Smooth muscle cell (in vitro differentiated cells): ENCODE results near the gene UBE2I. TPM values are rescaled to one million over a fixed set of nuclear protein-coding genes. Genes with fewer than 3 reads are reported as not detected.

Source experiments
- DNase-seq: peaks from one replicate; lab custom pipeline; 2025; ENCODE audit not compliant: unreplicated experiment; lab: John Stamatoyannopoulos, UW
- H2AFZ ChIP-seq: fragments of 200-600 bp; sonication (generic); 2 replicates; pipeline ENCODE4 v1.6.0; 2016; ENCODE audit warnings: antibody characterized with exemption, low read depth, mild to moderate bottlenecking
- H3F3A ChIP-seq: fragments of 200-600 bp; sonication (generic); 2 replicates; pipeline ENCODE4 v1.6.0; 2017; ENCODE audit warnings: antibody characterized with exemption, low read depth
- H3K27ac ChIP-seq: fragments of 200-600 bp; sonication (generic); 2 replicates; pipeline ENCODE4 v1.5.1; 2016; ENCODE audit warnings: low read depth, mild to moderate bottlenecking
- H3K27me3 ChIP-seq: fragments of 200-600 bp; sonication (generic); 2 replicates; pipeline ENCODE4 v1.6.1; 2016; ENCODE audit warnings: low read depth, mild to moderate bottlenecking
- H3K36me3 ChIP-seq: fragments of 200-600 bp; sonication (generic); 2 replicates; pipeline ENCODE4 v1.5.1; 2016; ENCODE audit warnings: low read depth
- H3K4me1 ChIP-seq: fragments of 200-600 bp; sonication (generic); 2 replicates; pipeline ENCODE4 v1.5.1; 2016; ENCODE audit warnings: low read depth
- H3K4me2 ChIP-seq: fragments of 200-600 bp; sonication (generic); 2 replicates; pipeline ENCODE4 v1.6.0; 2016; ENCODE audit warnings: mild to moderate bottlenecking
- H3K4me3 ChIP-seq: fragments of 200-600 bp; sonication (generic); 2 replicates; pipeline ENCODE4 v1.5.1; 2016; ENCODE audit warnings: mild to moderate bottlenecking
- H3K79me2 ChIP-seq: fragments of 200-600 bp; sonication (generic); 2 replicates; pipeline ENCODE4 v1.6.0; 2016; ENCODE audit warnings: low read depth, mild to moderate bottlenecking
- H3K9ac ChIP-seq: fragments of 200-600 bp; sonication (generic); 2 replicates; pipeline ENCODE4 v1.6.0; 2016; ENCODE audit warnings: low read depth
- H3K9me3 ChIP-seq: fragments of 200-600 bp; sonication (generic); replicated peaks from 2 replicates; pipeline ENCODE4 v1.5.1; 2016; ENCODE audit warnings: low read depth
- H4K20me1 ChIP-seq: fragments of 200-600 bp; sonication (generic); 2 replicates; pipeline ENCODE4 v1.6.0; 2016; ENCODE audit warnings: low read depth
- CTCF ChIP-seq: fragments of 200-600 bp; sonication (generic); IDR thresholded peaks from 2 replicates; pipeline ENCODE4 v1.5.1; 2017; ENCODE audit warnings: borderline replicate concordance, mild to moderate bottlenecking, antibody characterized with exemption; ENCODE audit not compliant: insufficient read depth, poor library complexity, severe bottlenecking
- WGBS: methylation state at CpG from one replicate; pipeline ENCODE4 v1.1.7; 2016; ENCODE audit warnings: low lambda C conversion rate; 5-methylcytosine and 5-hydroxymethylcytosine counted together
- polyA plus RNA-seq: library from polyadenylated mRNA; unstranded; fragments of >200 nt; fragmentation: Nextera tagmentation; extraction: Ambion mirVana; gene quantifications from 2 replicates; pipeline ENCODE4 v1.2.1, GENCODE V29; 2016
- total RNA-seq: library from RNA; depleted of rRNA; stranded (reverse); fragments of >200 nt; gene quantifications from 2 replicates; pipeline ENCODE4 v1.2.3, GENCODE V29; 2014

The UBE2I gene
- total and polyA plus RNA-seq, 2 experiments from 2014 or later: 95.9 to 169 TPM

- no peaks in the 10 kb centered on the region for H3K79me2 ChIP-seq
- no peaks in the 10 kb centered on the region for H3K9me3 ChIP-seq
- no peaks in the 10 kb centered on the region for H3K36me3 ChIP-seq
- H3K4me1 ChIP-seq: no peaks in the 10 kb centered on the region
- no peak overlapping the region for H3K9ac ChIP-seq
- no peak overlapping the region for H3K4me3 ChIP-seq
- DNase-seq: no peak
- WGBS: 66% methylated on average over 45 of the region's 47 CpGs
- no peaks in the 10 kb centered on the region for H3F3A ChIP-seq
- no peaks in the 10 kb centered on the region for H4K20me1 ChIP-seq
- TF ChIP-seq CTCF: no peak
- H3K27ac ChIP-seq: no peak overlapping the region
- H2AFZ ChIP-seq: no peak overlapping the region
- peaks cover 11% of the 10 kb centered on the region for H3K27me3 ChIP-seq
- H3K4me2 ChIP-seq: no peak overlapping the region
Measured at GRCh38 chr16:1261131-1261892, 48.1 kb upstream of the UBE2I start.

GRCh38 chr16:1262210-1262845, 47.1 kb upstream of the UBE2I start:
- no peak for DNase-seq
- no peak overlapping the region for H2AFZ ChIP-seq
- no peaks in the 10 kb centered on the region for H3K79me2 ChIP-seq
- WGBS: 95% methylated on average over 27 of the region's 32 CpGs
- no peak for TF ChIP-seq CTCF
- no peaks in the 10 kb centered on the region for H3K4me1 ChIP-seq
- no peaks in the 10 kb centered on the region for H3F3A ChIP-seq
- peaks cover 11% of the 10 kb centered on the region for H3K27me3 ChIP-seq
- no peaks in the 10 kb centered on the region for H3K9me3 ChIP-seq
- no peak overlapping the region for H3K4me2 ChIP-seq
- H3K9ac ChIP-seq: no peak overlapping the region
- no peaks in the 10 kb centered on the region for H3K36me3 ChIP-seq
- H3K27ac ChIP-seq: no peak overlapping the region
- H4K20me1 ChIP-seq: no peaks in the 10 kb centered on the region
- no peak overlapping the region for H3K4me3 ChIP-seq

- Histone ChIP-seq H3K79me2 (no peaks in the 10 kb centered on the region), H3K36me3 (no peaks in the 10 kb centered on the region), H3K27me3 (peaks cover 11% of the 10 kb centered on the region), H4K20me1 (no peaks in the 10 kb centered on the region), H3K9ac (no peak overlapping the region), H3F3A (no peaks in the 10 kb centered on the region), H3K9me3 (no peaks in the 10 kb centered on the region), H3K4me1 (no peaks in the 10 kb centered on the region), H3K4me3 (no peak overlapping the region), H2AFZ (no peak overlapping the region), H3K4me2 (no peak overlapping the region), H3K27ac (no peak overlapping the region)
- DNase-seq: no peak
- WGBS: 91% methylated on average over 9 of the region's 9 CpGs
- TF ChIP-seq CTCF: no peak
Measured at GRCh38 chr16:1262846-1263221, 46.6 kb upstream of the UBE2I start.
